K562 (cell line): ENCODE data around the gene LMNB1. TPM values are rescaled to one million over a fixed set of nuclear protein-coding genes. Genes with fewer than 3 reads are reported as not detected.

Source experiments
- CSDE1 ChIP-seq, 2 experiments: fragments of 450-650 bp; IDR thresholded peaks; 2 replicates each; pipeline ENCODE4 v1.6.1; 2016; ENCODE audit warnings: mild to moderate bottlenecking in 1 of 2
- DACH1 ChIP-seq: fragments of 450-650 bp; IDR thresholded peaks from 2 replicates; pipeline ENCODE4 v1.6.1; 2018; ENCODE audit not compliant: partially characterized antibody
- LEF1 ChIP-seq: fragments of 450-650 bp; IDR thresholded peaks from 2 replicates; pipeline ENCODE4 v1.6.1; 2016; ENCODE audit warnings: mild to moderate bottlenecking
- MAX ChIP-seq: sonication (generic); formaldehyde crosslinking; IDR thresholded peaks from 2 replicates; pipeline ENCODE4 v1.9.0; 2022; ENCODE audit warnings: mild to moderate bottlenecking, missing genetic modification reagents
- MEF2A ChIP-seq: IDR thresholded peaks from 2 replicates; pipeline ENCODE4 v1.6.1; 2011; ENCODE audit warnings: low read depth, mild to moderate bottlenecking, low read length, moderate library complexity; ENCODE audit not compliant: control insufficient read depth
- MITF ChIP-seq: IDR thresholded peaks from 2 replicates; pipeline ENCODE4 v1.6.1; 2014; ENCODE audit warnings: antibody characterized with exemption
- MTA2 ChIP-seq: fragments of 450-650 bp; IDR thresholded peaks from 2 replicates; pipeline ENCODE4 v1.6.1; 2016; ENCODE audit warnings: low read depth
- NFATC3 ChIP-seq: fragments of 450-650 bp; IDR thresholded peaks from 2 replicates; pipeline ENCODE4 v1.6.1; 2017; ENCODE audit warnings: mild to moderate bottlenecking
- TAF1 ChIP-seq: IDR thresholded peaks from 2 replicates; pipeline ENCODE4 v1.6.1; 2011; ENCODE audit warnings: mild to moderate bottlenecking, low read length, moderate library complexity; ENCODE audit not compliant: insufficient read depth, control insufficient read depth, severe bottlenecking; ENCODE audit errors: extremely low read depth
- UBTF ChIP-seq, 2 experiments: IDR thresholded peaks; 2 replicates each; pipeline ENCODE4 v1.6.1; 2012; ENCODE audit warnings: improper control_type of control experiment in 2 of 2, low read depth in 2 of 2, low read length in 2 of 2, borderline replicate concordance in 1 of 2
- VEZF1 ChIP-seq: fragments of 200-800 bp; sonication (Bioruptor generic); IDR thresholded peaks from 2 replicates; pipeline ENCODE4 v1.6.1; 2017; ENCODE audit warnings: missing genetic modification characterization, missing compliant biosample characterization
- ZBED1 ChIP-seq: IDR thresholded peaks from 2 replicates; pipeline ENCODE4 v1.6.1; 2014
- ZBTB11 ChIP-seq, 3 experiments: fragments of 200-800 bp in 1 of 3; fragments of 250-450 bp in 1 of 3; fragments of 450-650 bp in 1 of 3; sonication (Bioruptor Pico) in 1 of 3; sonication (Bioruptor generic) in 1 of 3; formaldehyde crosslinking in 1 of 3; IDR thresholded peaks; 2 replicates each; pipeline versions ENCODE4 v1.6.1 to v1.8.0; 2016 to 2022; ENCODE audit warnings: mild to moderate bottlenecking in 2 of 3, missing genetic modification characterization in 2 of 3, missing compliant biosample characterization in 1 of 3, moderate library complexity in 1 of 3
- ZNF324 ChIP-seq: fragments of 250-450 bp; sonication (Bioruptor Pico); IDR thresholded peaks from 2 replicates; pipeline ENCODE4 v1.4.0; 2020; ENCODE audit warnings: mild to moderate bottlenecking
- polyA plus RNA-seq, 8 experiments: library from polyadenylated mRNA; depleted of rRNA in 4 of 8; stranded (reverse) in 5 of 8; unstranded in 3 of 8; fragments of >200 nt; fragmentation: Nextera tagmentation in 2 of 8; fragmentation: Illumina TruSeq in 1 of 8; extraction: Ambion mirVana in 2 of 8; extraction: Trizol in 1 of 8; gene quantifications; 2 replicates each; pipeline versions ENCODE4 v1.2.1 to v1.2.3, GENCODE V29; 2011 to 2014; ENCODE audit warnings: inconsistent platforms in 1 of 8, missing spikeins in 1 of 8
- total RNA-seq, 7 experiments: library from RNA; depleted of rRNA in 6 of 7; stranded (reverse); fragments of >200 nt in 6 of 7; fragmentation: Illumina TruSeq in 2 of 7; extraction: Trizol in 2 of 7; gene quantifications; 2 replicates each; pipeline versions ENCODE4 v1.2.1 to v1.2.3, GENCODE V29; 2011 to 2021; ENCODE audit warnings: low replicate concordance in 1 of 7

LMNB1 gene
- total and polyA plus RNA-seq, 9 of the 15 experiments (the other 6 are each of a cell fraction or from before 2014, with no cell fraction given) = 2.8 to 190 (median 131) TPM

GRCh38 chr5:126884269-126884819 is 107.4 kb downstream of the LMNB1 start (continued):
- TF ChIP-seq ZBED1 = peak; percentile 88; the same call in 1 of the 2 replicates
- TF ChIP-seq DACH1 = peak; percentile 49
- no peak for TF ChIP-seq CSDE1 (IDR thresholded peaks at IDR 0.05)
- TF ChIP-seq TAF1 = peak; percentile 29
- peak; percentile 93 for TF ChIP-seq NFATC3
- TF ChIP-seq MITF = peak; percentile 77; the same call in 1 of the 2 replicates
- TF ChIP-seq ZNF324 (CRISPR knock-in tag) = no peak
- TF ChIP-seq ZBTB11 (CRISPR knock-in tag; IDR thresholded peaks at IDR 0.05) = peak in 1 of 3 experiments; percentile 69; a peak in 2 of 6 replicates
- TF ChIP-seq LEF1 = peak; percentile 94
- TF ChIP-seq MAX (CRISPR knock-in tag) = no peak; the same call in 1 of the 2 replicates
- TF ChIP-seq MEF2A = 0 out of 2 replicates have a peak, but pooled peaks have one; percentile 18
- TF ChIP-seq VEZF1 (CRISPR knock-in tag) = peak; percentile 54
- no peak for TF ChIP-seq UBTF (IDR thresholded peaks at IDR 0.05; ENCODE audit: borderline replicate concordance in 1 of 2, low read depth in 2 of 2, low read length in 2 of 2)
- TF ChIP-seq MTA2 = peak; percentile 99
